GM19099 (cell line): ENCODE data around the gene TC2N.

ENCODE experiments used
- POLR2A ChIP-seq: IDR thresholded peaks from 3 replicates; pipeline ENCODE4 v1.6.1; 2011; ENCODE audit warnings: low read depth; ENCODE audit not compliant: insufficient read length; ENCODE audit errors: extremely low read depth

Gene TC2N

DNA sequence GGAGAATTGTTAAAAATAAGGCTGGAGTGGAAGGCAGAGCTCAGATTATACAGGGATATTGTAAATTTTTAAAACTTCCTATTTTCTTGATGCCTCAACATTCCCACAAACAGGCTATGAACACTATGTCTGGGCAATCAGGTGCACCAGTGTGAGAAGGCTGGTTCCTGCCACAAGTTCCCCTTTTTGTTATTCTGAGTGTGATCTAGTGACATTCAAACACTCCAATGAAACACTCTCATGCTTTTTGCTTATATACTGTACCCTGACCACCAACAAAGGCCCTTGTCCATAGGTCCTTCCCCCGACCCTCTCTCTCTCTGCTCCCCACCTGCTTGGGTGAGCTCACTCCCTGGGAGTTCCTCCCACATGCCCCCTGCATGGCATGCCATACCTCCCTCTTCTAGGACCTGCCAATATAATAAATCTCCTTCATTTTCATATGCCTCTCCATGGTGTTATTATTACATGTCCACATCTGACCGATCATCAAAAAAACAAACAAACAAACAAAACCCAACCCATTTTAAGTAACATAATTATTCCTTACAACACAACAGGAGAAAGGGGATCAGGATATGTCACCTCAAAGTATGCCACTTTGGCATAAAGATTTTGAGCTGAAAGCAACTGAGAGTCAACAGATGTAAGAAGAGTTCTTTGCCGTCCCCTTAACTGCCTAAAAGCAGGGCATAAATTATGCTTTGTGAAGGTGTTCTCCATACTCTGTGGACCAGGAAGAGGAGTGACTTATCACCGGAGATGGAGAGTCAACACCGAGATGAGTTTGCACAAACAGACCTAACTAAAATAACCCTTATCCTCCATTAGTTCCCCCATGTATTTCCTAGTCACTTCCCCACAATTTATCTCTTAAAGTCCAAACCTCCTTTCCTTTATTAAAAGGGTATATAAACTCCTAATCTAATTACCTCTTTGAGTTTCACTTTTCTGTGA is 92.9 kb downstream of the TC2N start:
- no peak for TF ChIP-seq POLR2A

- no peak for TF ChIP-seq POLR2A
Measured at GRCh38 chr14:91770185-91770584, 97.2 kb downstream of the TC2N start.

GRCh38 chr14:91755570-91756295 is 111.6 kb downstream of the TC2N start:
- TF ChIP-seq POLR2A: no peak

DNA sequence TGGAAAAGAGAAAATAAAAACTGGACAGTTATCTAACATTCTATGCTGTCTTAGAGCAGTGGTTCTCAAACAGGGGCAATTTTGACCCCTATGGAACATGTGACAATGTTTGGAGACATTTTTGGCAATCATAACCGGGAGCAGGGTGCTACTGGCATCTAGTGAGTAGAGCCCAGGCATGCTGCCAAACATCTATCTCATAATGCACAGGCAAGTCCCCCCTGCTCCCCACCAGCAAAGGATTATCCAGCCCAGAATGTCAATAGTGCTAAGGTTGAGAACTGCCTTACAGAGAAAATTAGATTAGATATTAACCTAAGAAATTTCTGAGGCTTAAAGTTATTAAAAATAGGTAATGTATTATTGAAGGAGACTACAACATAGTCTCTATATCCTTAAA is 112.5 kb downstream of the TC2N start:
- no peak for TF ChIP-seq POLR2A

- TF ChIP-seq POLR2A: no peak
Measured at GRCh38 chr14:91754185-91754584, 113.2 kb downstream of the TC2N start.

GRCh38 chr14:91753501-91754128 is 113.7 kb downstream of the TC2N start:
- TF ChIP-seq POLR2A: no peak

DNA sequence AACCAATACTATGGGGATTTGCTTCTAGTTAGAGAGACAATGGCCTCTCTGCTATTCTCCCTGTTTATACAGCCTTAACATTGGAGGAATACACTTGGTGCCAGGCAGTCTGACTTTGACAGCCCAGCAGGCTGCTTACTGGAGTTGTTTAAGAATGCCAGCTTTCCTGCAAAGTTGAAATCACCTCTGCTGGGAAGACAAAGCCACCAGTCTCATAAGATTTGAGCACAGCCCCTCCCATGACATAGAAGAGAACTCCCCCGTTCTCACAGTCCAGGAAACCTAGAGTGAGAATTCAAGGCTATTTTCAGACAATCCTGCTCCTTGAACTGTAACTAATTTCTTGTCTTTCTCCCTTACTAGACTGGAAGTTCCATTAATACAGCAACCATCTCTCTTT is 114.4 kb downstream of the TC2N start:
- TF ChIP-seq POLR2A: no peak

DNA sequence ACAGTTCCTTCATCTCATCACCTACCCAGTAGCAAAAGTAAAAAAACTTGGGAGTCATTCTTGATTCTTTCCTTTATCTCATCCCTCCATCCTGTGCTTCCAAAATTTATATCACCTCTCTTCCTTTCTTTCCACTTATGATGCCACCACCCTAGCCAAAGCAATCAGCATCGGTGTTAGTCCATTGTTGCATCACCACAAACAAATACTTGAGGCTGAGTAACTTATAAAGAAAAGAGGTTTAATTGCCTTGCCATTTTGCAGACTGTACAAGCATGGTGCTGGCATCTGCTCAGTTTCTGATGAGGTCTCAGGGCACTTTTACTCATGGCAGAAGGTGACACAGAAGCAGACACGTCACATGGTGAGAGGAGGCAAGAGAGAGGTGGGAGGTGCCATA is 115.6 kb downstream of the TC2N start:
- TF ChIP-seq POLR2A: no peak

- TF ChIP-seq POLR2A: no peak
Measured at GRCh38 chr14:91750634-91751198, 116.6 kb downstream of the TC2N start.

DNA sequence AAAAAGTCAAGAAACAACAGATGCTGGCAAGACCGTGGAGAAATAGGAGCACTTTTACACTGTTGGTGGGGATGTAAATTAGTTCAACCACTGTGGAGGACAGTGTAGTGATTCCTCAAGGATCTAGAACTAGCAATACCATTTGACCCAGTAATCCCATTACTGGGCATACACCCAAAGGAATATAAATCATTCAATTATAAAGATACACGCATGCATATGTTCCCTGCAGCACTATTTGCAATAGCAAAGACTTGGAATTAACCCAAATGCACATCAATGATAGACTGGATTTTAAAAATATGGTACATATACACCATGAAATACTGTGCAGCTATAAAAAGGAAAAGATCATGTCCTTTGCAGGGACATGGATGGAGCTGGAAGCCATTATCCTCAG is 117.5 kb downstream of the TC2N start:
- no peak for TF ChIP-seq POLR2A

DNA sequence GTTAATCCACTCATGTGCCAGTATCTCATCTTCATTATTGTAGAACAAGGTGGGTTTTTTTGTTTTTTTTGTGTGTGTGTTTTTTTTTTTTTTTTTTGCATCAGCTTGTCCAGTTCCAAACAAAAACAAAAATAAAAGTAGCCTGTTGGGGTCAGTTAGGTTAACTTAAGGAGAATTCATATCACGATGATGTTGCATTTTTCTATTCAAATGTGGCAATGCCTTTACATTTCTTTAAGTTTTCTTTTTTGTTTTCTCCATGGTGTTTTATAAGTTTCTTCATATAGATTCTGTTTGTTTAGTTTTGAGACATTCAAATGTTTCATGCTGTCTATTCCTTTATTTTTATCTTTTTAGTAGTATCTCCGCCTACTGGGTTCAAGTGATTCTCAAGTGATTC is 119.3 kb downstream of the TC2N start:
- no peak for TF ChIP-seq POLR2A

DNA sequence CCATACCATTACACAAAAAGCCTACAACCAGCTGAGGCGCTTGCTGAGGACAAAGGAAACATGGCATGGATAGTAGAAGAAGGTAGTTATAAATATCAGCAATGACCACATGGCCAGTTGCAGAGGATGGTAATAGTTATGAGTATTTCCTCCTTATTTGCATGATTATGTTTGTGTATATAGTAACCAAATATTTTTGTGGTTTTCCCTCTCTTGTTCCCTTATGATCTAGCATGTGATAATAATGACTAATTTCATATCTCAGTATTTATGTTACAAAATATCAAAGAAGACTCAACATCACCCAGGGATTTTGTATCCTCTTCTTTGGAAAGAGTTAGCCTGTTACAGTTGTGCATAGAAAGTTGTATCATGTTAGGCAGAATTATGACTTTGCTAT is 122.0 kb downstream of the TC2N start:
- TF ChIP-seq POLR2A: no peak

DNA sequence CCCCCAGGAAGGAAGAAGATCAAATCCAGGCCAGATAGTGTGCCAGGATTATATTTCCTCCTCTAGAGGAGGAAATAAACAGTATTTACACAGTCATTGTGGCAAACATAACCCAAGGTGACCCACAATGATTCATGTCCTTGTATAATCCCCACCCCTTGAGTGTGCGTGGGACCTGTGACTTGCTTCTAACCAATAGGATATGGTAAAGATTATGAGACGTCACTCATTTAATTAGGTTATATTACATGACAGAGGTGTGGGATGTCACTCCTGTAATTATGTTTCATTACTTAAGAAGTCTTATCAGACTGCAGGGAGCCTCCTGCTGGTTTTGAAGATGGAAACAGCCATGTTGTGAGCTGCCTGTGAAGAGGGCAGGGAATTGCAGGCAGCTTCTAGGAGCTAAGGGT is 123.3 kb downstream of the TC2N start:
- no peak for TF ChIP-seq POLR2A

DNA sequence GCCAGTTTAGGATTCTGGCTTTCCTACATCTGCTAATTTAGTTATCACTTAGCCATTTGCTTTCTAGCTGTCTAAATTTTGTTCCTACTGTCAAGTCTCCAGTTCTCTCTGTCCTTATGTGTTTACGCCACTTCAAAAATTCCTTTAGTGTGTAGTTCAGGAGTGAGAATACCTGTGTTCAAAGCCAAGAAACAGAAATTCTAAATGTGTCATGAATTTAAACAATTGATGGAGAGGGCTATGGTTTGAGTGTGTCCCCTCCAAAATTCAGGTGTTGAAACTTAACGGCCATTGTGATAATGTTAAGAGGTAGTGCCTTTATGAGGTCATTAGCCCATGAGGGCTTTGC is 124.1 kb downstream of the TC2N start:
- no peak for TF ChIP-seq POLR2A

DNA sequence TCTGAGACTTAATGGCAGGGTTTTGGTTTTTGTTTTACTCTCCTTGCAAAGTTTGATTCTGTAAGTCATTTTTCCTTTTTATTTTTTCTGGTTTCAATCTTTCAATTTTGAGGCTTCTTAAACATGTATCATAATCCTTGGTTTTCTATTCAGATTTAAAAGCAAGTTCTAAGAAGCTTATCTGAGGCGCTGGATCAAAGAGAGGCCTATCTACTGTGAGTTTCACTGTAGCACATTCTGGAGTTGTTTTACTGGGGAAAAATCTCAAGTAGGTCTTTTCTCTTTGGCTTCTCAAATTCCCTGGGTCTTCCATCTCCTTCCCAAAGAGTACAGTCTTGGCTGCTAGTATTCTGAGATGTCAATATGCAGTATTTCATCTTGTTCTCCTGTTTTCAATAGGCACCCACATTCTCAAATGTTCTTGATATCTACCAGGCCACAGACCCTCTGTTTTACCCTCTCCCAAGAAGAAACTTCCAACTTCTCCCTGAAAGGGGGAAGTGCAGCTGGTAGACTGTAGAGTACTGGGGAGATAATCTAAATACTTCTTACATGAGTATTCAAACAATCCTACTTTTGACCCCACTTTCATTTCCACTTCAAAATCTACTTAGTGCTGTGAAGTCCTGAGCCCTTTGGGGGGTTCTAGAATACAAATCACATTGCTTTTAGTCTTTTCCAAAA is 124.6 kb downstream of the TC2N start:
- TF ChIP-seq POLR2A: no peak
